ENCODE measurements around the gene UBE2Q2. TPM values are rescaled to one million over a fixed set of nuclear protein-coding genes. Genes with fewer than 3 reads are reported as not detected.

The UBE2Q2 gene
- total RNA-seq, 1 experiment from 2014 or later: 41.9 TPM

- Histone ChIP-seq H3K36me3 (peaks cover 40% of the 10 kb centered on the region), H3K9me3 (no peaks in the 10 kb centered on the region), H3K4me3 (no peak overlapping the region), H3K27me3 (no peaks in the 10 kb centered on the region)
- DNase-seq: no peak
These were observed 85.7 kb downstream of the UBE2Q2 start for GRCh38 chr15:75928680-75929608.

DNA sequence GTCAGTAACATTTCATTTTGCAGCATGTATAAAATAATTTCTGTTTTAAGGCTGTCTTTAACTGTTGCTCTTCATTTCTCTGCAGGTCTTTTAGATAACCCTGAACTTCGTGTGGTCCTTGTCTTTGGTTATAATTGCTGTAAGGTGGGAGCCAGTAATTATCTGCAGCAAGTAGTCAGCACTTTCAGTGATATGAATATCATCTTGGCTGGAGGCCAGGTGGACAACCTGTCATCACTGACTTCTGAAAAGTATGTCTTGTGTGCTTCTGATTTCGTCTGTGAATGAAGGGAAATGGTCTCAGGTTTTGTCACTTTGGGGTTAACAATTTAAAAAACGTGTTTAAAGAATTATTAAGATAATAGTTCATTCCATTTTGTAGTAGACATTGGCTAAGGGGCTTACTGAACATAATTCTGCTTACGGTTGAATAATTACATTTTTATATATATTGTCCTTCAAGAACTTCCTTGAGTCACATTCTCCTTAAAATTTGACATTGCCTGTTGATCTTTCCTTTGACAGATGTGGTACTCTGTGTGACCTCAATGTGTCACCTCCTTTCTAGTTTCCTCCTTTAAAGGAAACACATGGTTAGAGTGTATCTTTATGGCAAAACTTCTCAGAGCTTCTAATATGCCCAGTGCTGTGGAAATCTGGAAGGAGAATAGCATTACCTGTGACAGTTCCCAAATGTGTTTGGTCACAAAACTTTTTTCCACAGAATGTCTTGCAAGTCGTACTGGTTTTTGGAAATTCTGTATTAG is 86.7 kb downstream of the UBE2Q2 start:
- peaks cover 41% of the 10 kb centered on the region for H3K36me3 ChIP-seq
- no peak overlapping the region for H3K4me3 ChIP-seq
- no peak for DNase-seq
- H3K9me3 ChIP-seq: no peaks in the 10 kb centered on the region
- no peaks in the 10 kb centered on the region for H3K27me3 ChIP-seq

GRCh38 chr15:75930866-75931265 is 87.6 kb downstream of the UBE2Q2 start:
- Histone ChIP-seq H3K27me3 (no peaks in the 10 kb centered on the region), H3K4me3 (no peak overlapping the region), H3K9me3 (no peaks in the 10 kb centered on the region), H3K36me3 (peaks cover 47% of the 10 kb centered on the region)
- no peak for DNase-seq

DNA sequence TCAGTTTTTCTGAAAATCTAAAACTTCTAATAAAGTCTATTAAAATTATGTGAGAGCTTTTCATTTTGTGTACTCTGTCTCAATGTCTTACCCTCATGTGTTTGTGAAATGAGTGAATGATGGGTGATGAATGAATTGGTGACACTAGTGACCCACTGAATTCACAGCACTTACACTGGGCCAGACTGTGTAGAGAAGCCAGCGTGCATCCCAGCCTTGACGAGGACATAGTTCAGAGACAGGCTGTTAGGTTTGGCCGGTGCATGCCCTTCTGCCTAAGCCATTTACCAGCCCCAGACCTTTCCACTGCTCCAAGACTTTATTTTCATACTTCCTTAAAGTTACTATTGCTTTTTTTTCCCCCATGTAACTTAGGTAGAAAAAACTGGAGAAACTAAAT is 99.2 kb downstream of the UBE2Q2 start:
- H3K9me3 ChIP-seq: no peaks in the 10 kb centered on the region
- DNase-seq: no peak
- H3K27me3 ChIP-seq: no peaks in the 10 kb centered on the region
- H3K4me3 ChIP-seq: no peak overlapping the region
- H3K36me3 ChIP-seq: peaks cover 9% of the 10 kb centered on the region; the same call in 1 of the 2 replicates

DNA sequence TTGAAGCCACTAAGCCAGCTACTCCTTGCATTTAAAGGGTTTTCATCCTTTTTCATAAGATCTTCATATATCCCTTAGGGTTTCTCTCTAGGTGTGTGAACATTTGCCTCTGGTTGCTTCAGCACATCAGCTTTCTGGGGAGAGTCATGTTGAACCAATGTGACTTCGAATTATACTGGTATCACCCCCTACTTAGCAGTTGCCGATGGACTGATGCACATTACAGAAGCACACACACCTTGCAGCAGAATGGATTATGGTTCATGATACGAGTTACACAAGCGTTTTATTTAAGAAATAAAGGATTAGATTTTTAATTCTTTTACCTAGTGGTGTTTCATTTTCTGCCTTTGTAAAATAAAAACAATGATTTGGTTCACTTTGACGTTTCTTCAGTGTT is 100.0 kb downstream of the UBE2Q2 start:
- peaks cover 5% of the 10 kb centered on the region; the same call in 1 of the 2 replicates for H3K36me3 ChIP-seq
- no peaks in the 10 kb centered on the region for H3K9me3 ChIP-seq
- no peak overlapping the region for H3K4me3 ChIP-seq
- no peaks in the 10 kb centered on the region for H3K27me3 ChIP-seq
- no peak for DNase-seq

DNA sequence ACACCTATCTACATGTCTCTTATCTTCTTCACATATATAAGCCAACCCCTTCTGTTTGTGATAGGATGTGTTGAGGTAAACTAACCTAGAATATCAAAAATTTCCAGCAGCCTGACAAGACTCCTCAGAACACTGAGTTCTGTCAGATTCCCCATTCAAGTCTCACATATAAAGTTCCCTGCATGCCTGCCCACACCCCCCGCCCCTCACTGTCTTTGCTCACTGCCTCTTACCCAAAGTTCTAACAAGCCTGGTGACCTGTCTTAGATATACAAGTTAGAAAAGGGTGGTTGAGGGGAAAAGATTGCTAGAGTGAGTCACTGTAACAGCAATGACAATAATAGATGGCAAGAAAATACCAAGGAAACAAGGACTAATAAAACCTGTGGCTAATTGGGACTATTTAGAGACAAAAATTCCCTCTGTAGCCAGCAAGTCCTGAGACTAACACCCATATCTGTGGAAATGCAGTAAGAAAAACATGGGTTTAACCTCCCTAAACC is 100.5 kb downstream of the UBE2Q2 start:
- Histone ChIP-seq H3K36me3 (no peaks in the 10 kb centered on the region; the same call in 1 of the 2 replicates), H3K4me3 (no peak overlapping the region), H3K9me3 (no peaks in the 10 kb centered on the region), H3K27me3 (no peaks in the 10 kb centered on the region)
- no peak for DNase-seq

DNA sequence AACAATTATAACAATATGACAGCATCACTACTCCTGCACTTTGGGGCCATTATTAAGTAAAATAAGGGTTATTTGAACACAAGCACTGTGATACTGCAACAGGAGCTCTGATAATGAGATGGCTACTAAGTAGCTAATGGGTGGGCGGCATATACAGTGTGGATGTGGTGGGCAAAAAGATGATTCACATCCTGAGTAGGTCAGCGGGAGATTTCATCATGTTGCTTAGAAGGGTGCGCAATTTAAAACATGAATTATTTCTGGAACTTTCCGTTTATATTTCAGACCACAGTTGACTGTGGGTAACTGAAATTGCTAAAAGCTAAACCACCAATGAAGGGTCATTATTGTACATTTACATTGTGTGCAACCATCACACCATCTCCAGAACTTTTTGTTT is 102.7 kb downstream of the UBE2Q2 start:
- no peaks in the 10 kb centered on the region for H3K27me3 ChIP-seq
- H3K36me3 ChIP-seq: no peaks in the 10 kb centered on the region
- no peaks in the 10 kb centered on the region for H3K9me3 ChIP-seq
- DNase-seq: no peak
- no peak overlapping the region for H3K4me3 ChIP-seq

DNA sequence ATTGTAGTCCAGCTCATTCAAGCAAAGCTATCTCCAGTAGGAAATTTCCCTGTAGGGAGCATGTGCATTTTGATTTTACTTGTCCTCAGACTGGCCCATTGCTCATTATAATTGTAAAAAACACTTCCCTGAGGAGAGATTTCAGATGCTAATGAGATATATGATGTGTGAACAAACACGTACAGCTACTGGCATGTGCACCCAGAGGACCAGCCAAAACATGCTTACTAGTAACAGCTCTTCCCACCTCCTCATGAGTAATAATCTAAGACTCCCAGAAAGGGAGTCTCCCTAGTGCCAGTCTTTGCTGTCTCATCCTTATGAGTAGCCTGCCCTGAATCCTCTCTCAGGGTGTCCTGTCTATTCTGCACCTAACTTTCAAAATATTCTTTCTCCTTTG is 103.8 kb downstream of the UBE2Q2 start:
- no peaks in the 10 kb centered on the region for H3K27me3 ChIP-seq
- H3K36me3 ChIP-seq: no peaks in the 10 kb centered on the region
- no peak overlapping the region for H3K4me3 ChIP-seq
- H3K9me3 ChIP-seq: no peaks in the 10 kb centered on the region
- DNase-seq: peak; percentile 82

DNA sequence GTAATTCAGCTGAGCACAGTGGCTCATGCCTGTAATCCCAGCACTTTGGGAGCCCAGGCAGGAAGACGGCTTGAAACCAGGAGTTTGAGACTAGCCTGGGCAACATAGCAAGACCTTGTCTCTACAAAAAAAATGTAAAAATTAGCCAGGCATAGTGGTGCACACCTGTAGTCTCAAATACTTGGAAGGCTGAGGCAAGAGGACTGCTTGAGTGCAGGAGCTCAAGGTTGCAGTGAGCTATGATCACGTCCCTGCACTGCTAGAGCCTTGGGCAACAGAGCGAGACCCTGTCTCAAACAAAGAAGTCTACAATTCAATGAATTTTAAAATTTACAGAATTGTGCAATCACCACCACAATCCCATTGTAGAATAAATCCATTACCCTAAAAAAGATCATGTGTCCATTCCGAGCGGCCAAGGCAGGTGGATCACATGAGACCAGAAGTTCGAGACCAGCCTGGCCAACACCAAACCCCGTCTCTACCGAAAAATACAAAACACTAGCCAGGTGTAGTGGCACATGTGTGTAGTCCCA is 105.6 kb downstream of the UBE2Q2 start:
- no peaks in the 10 kb centered on the region for H3K9me3 ChIP-seq
- no peak for DNase-seq

More for the DNA sequence above, 105.6 kb downstream of the UBE2Q2 start:
- Histone ChIP-seq H3K36me3 (no peaks in the 10 kb centered on the region), H3K27me3 (no peaks in the 10 kb centered on the region), H3K4me3 (no peak overlapping the region)

Other genes starting within 250 kb of the UBE2Q2 start
- 42.5 and 58.5 TPM in 2 replicates for gene SNUPN, start 217.7 kb upstream of the UBE2Q2 start, total RNA-seq (2014; rRNA removed; shearing (Covaris generic); ENCODE audit: low replicate concordance)
- 122 and 150 TPM in 2 replicates for gene IMP3, start 203.2 kb upstream of the UBE2Q2 start, total RNA-seq (2014; rRNA removed; shearing (Covaris generic); ENCODE audit: low replicate concordance)
- 13.4 and 20.8 TPM in 2 replicates for gene SNX33, start 195.5 kb upstream of the UBE2Q2 start, total RNA-seq (2014; rRNA removed; shearing (Covaris generic); ENCODE audit: low replicate concordance)
- 13.4 and 19.6 TPM in 2 replicates for gene CSPG4, start 130.6 kb upstream of the UBE2Q2 start, total RNA-seq (2014; rRNA removed; shearing (Covaris generic); ENCODE audit: low replicate concordance)
- 51.6 and 74.1 TPM in 2 replicates for gene FBXO22, start 60.4 kb downstream of the UBE2Q2 start, total RNA-seq (2014; rRNA removed; shearing (Covaris generic); ENCODE audit: low replicate concordance)
- 1.1 TPM in 1 of 2 replicates, not detected in the other for gene NRG4, start 169.0 kb downstream of the UBE2Q2 start, total RNA-seq (2014; rRNA removed; shearing (Covaris generic); ENCODE audit: low replicate concordance)
- gene TMEM266, start 216.5 kb downstream of the UBE2Q2 start, total RNA-seq (2014; rRNA removed; shearing (Covaris generic); ENCODE audit: low replicate concordance): 0.13 TPM in 1 of 2 replicates, not detected in the other

All from MG63 (cell line).